MM.1S (cell line): ENCODE data around the gene TLR5.
A peak's percentile ranks its signal among the peaks of the same experiment; 100 is the strongest.

Source experiments
- DNase-seq: peaks from one replicate; pipeline ENCODE4 v3.0.0-alpha.2; 2015
- H2AFZ ChIP-seq: fragments of 300-600 bp; sonication (generic); 2 replicates; pipeline ENCODE4 v1.6.0; 2016; ENCODE audit warnings: antibody characterized with exemption, low read length
- H3F3A ChIP-seq: fragments of 300-600 bp; sonication (generic); 2 replicates; pipeline ENCODE4 v1.6.1; 2016; ENCODE audit warnings: mild to moderate bottlenecking, antibody characterized with exemption, low read length, moderate library complexity, mixed read lengths; ENCODE audit not compliant: insufficient read depth
- H3K27ac ChIP-seq: fragments of 300-600 bp; sonication (generic); 2 replicates; pipeline ENCODE4 v1.5.1; 2016; ENCODE audit warnings: mild to moderate bottlenecking, low read length
- H3K27me3 ChIP-seq: fragments of 300-600 bp; sonication (generic); replicated peaks from 2 replicates; pipeline ENCODE4 v1.6.0; 2016; ENCODE audit warnings: low read length; ENCODE audit not compliant: insufficient read depth
- H3K36me3 ChIP-seq: fragments of 300-600 bp; sonication (generic); replicated peaks from 2 replicates; pipeline ENCODE4 v1.6.1; 2016; ENCODE audit warnings: mild to moderate bottlenecking, low read length, mixed read lengths; ENCODE audit not compliant: insufficient read depth
- H3K4me1 ChIP-seq: fragments of 300-600 bp; sonication (generic); 2 replicates; pipeline ENCODE4 v1.6.1; 2016; ENCODE audit warnings: low read length, mixed read lengths
- H3K4me2 ChIP-seq: fragments of 300-600 bp; sonication (generic); 2 replicates; pipeline ENCODE4 v1.6.0; 2016; ENCODE audit warnings: low read depth, low read length
- H3K4me3 ChIP-seq: fragments of 300-600 bp; sonication (generic); 2 replicates; pipeline ENCODE4 v1.5.1; 2016; ENCODE audit warnings: low read length, mixed read lengths
- H3K79me2 ChIP-seq: fragments of 300-600 bp; sonication (generic); 2 replicates; pipeline ENCODE4 v1.6.1; 2016; ENCODE audit warnings: mixed run types, low read length, mixed read lengths
- H3K9ac ChIP-seq: fragments of 300-600 bp; sonication (generic); 2 replicates; pipeline ENCODE4 v1.6.1; 2016; ENCODE audit warnings: low read length, mixed read lengths
- H3K9me2 ChIP-seq: fragments of 300-600 bp; sonication (generic); replicated peaks from 2 replicates; pipeline ENCODE4 v1.6.1; 2016; ENCODE audit warnings: mild to moderate bottlenecking, low read length, mixed read lengths; ENCODE audit not compliant: insufficient read depth
- H3K9me3 ChIP-seq: fragments of 300-600 bp; sonication (generic); replicated peaks from 2 replicates; pipeline ENCODE4 v1.6.1; 2016; ENCODE audit warnings: mild to moderate bottlenecking, low read length, mixed read lengths; ENCODE audit not compliant: insufficient read depth
- H4K20me1 ChIP-seq: fragments of 300-600 bp; sonication (generic); 2 replicates; pipeline ENCODE4 v1.6.1; 2016; ENCODE audit warnings: mild to moderate bottlenecking, low read length, moderate library complexity, mixed read lengths; ENCODE audit not compliant: insufficient read depth
- EZH2 ChIP-seq: fragments of 300-600 bp; sonication (generic); optimal IDR thresholded peaks from 2 replicates; pipeline ENCODE3; 2017; ENCODE audit warnings: low read depth, mild to moderate bottlenecking, antibody characterized with exemption, low read length, mixed read lengths
- EZH2phosphoT487 ChIP-seq: fragments of 300-600 bp; sonication (generic); IDR thresholded peaks from 2 replicates; pipeline ENCODE4 v1.6.1; 2018; ENCODE audit warnings: antibody characterized with exemption, low read length
- TF ChIP-seq, protein P1 (sequence below): fragments of 300-600 bp; sonication (generic); IDR thresholded peaks from 2 replicates; pipeline ENCODE4 v1.5.1; 2016; ENCODE audit warnings: antibody characterized with exemption, low read length, mixed read lengths

Gene TLR5

DNA sequence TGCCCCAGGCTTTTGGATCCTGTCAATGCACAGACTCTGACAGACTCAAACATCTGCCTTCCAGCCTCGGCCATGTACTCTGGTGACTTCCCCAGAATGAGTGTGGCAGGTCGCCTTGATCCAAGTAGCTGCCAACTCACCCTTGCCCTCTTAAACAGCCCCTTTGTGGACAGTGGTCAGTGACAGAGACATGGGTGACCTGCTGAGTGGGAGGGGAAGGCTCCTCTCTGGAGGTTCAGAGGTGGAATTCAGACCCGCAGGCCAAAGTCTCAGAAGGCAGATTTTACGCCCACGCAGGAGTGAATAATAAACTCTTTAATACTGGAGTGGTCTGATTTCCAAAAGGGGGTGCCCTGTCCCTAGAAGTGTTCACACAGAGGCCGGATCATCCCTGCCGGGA is 63.5 kb downstream of the TLR5 start:
- Histone ChIP-seq H3K4me2 (no peak overlapping the region), H4K20me1 (no peaks in the 10 kb centered on the region), H2AFZ (no peak overlapping the region), H3K4me3 (no peak overlapping the region), H3K9me2 (no peaks in the 10 kb centered on the region), H3K9ac (no peak overlapping the region), H3K4me1 (no peaks in the 10 kb centered on the region), H3K27me3 (peaks cover 12% of the 10 kb centered on the region), H3K36me3 (no peaks in the 10 kb centered on the region), H3K27ac (no peak overlapping the region), H3K9me3 (no peaks in the 10 kb centered on the region), H3F3A (no peaks in the 10 kb centered on the region), H3K79me2 (no peaks in the 10 kb centered on the region)
- TF ChIP-seq, protein P1, sequence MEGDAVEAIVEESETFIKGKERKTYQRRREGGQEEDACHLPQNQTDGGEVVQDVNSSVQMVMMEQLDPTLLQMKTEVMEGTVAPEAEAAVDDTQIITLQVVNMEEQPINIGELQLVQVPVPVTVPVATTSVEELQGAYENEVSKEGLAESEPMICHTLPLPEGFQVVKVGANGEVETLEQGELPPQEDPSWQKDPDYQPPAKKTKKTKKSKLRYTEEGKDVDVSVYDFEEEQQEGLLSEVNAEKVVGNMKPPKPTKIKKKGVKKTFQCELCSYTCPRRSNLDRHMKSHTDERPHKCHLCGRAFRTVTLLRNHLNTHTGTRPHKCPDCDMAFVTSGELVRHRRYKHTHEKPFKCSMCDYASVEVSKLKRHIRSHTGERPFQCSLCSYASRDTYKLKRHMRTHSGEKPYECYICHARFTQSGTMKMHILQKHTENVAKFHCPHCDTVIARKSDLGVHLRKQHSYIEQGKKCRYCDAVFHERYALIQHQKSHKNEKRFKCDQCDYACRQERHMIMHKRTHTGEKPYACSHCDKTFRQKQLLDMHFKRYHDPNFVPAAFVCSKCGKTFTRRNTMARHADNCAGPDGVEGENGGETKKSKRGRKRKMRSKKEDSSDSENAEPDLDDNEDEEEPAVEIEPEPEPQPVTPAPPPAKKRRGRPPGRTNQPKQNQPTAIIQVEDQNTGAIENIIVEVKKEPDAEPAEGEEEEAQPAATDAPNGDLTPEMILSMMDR: no peak
- no peak for TF ChIP-seq EZH2
- TF ChIP-seq EZH2phosphoT487: no peak
- DNase-seq: no peak

GRCh38 chr1:223077247-223077833 is 65.7 kb downstream of the TLR5 start:
- H2AFZ ChIP-seq: no peak overlapping the region

GRCh38 chr1:223076362-223076761 is 66.7 kb downstream of the TLR5 start:
- TF ChIP-seq EZH2 (no peak), EZH2phosphoT487 (no peak)
- TF ChIP-seq, protein P1: no peak
- H3K9me2 ChIP-seq: no peaks in the 10 kb centered on the region
- no peaks in the 10 kb centered on the region for H3K9me3 ChIP-seq
- H3K27ac ChIP-seq: no peak overlapping the region
- DNase-seq: no peak
- H3K4me1 ChIP-seq: no peaks in the 10 kb centered on the region
- H3F3A ChIP-seq: no peaks in the 10 kb centered on the region
- H3K79me2 ChIP-seq: no peaks in the 10 kb centered on the region
- H3K4me2 ChIP-seq: no peak overlapping the region
- no peak overlapping the region for H2AFZ ChIP-seq
- H3K36me3 ChIP-seq: no peaks in the 10 kb centered on the region
- no peak overlapping the region for H3K9ac ChIP-seq
- no peaks in the 10 kb centered on the region for H3K27me3 ChIP-seq
- H3K4me3 ChIP-seq: no peak overlapping the region
- H4K20me1 ChIP-seq: no peaks in the 10 kb centered on the region

More at GRCh38 chr1:223077247-223077833, 65.7 kb downstream of the TLR5 start:
- no peak for TF ChIP-seq EZH2
- TF ChIP-seq, protein P1: peak; percentile 10; the same call in 1 of the 2 replicates
- Histone ChIP-seq H3K4me3 (no peak overlapping the region), H3K9me2 (no peaks in the 10 kb centered on the region), H3K79me2 (no peaks in the 10 kb centered on the region), H3F3A (no peaks in the 10 kb centered on the region), H3K9me3 (no peaks in the 10 kb centered on the region), H3K9ac (no peak overlapping the region), H4K20me1 (no peaks in the 10 kb centered on the region), H3K36me3 (no peaks in the 10 kb centered on the region), H3K27ac (no peak overlapping the region), H3K4me2 (no peak overlapping the region), H3K27me3 (peaks cover 6% of the 10 kb centered on the region), H3K4me1 (no peaks in the 10 kb centered on the region)
- DNase-seq: no peak
